ENCODE data around the gene ELFN1. TPM values are rescaled to one million over a fixed set of nuclear protein-coding genes. Genes with fewer than 3 reads are reported as not detected.

ELFN1 gene
- total RNA-seq, 4 donors from 2014 or later = 0.42 to 3.7 (median 1.3) TPM

GRCh38 chr7:1697499-1698125 is 27.5 kb downstream of the ELFN1 start:
- Histone ChIP-seq H3K9me3 (peaks cover 0 to 13% (median 0%) of the 10 kb centered on the region in 3 donors), H3K4me1 (peaks cover 0 to 3% (median 0%) of the 10 kb centered on the region in 3 donors), H3K27me3 (peaks cover 21% of the 10 kb centered on the region), H3K36me3 (no peaks in the 10 kb centered on the region), H3K27ac (no peak overlapping the region), H3K4me3 (no peak overlapping the region)
- no peak for ATAC-seq
- WGBS, 2 donors (ENCODE audit: low coverage in 1 of 2) = 70 to 79% methylated on average over 12 of the region's 18 CpGs
- no peak for TF ChIP-seq POLR2AphosphoS5 (IDR thresholded peaks at IDR 0.05)
- no peak for TF ChIP-seq EP300 (IDR thresholded peaks at IDR 0.05)
- no peak for TF ChIP-seq POLR2A (IDR thresholded peaks at IDR 0.05)
- TF ChIP-seq, protein P1, sequence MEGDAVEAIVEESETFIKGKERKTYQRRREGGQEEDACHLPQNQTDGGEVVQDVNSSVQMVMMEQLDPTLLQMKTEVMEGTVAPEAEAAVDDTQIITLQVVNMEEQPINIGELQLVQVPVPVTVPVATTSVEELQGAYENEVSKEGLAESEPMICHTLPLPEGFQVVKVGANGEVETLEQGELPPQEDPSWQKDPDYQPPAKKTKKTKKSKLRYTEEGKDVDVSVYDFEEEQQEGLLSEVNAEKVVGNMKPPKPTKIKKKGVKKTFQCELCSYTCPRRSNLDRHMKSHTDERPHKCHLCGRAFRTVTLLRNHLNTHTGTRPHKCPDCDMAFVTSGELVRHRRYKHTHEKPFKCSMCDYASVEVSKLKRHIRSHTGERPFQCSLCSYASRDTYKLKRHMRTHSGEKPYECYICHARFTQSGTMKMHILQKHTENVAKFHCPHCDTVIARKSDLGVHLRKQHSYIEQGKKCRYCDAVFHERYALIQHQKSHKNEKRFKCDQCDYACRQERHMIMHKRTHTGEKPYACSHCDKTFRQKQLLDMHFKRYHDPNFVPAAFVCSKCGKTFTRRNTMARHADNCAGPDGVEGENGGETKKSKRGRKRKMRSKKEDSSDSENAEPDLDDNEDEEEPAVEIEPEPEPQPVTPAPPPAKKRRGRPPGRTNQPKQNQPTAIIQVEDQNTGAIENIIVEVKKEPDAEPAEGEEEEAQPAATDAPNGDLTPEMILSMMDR (IDR thresholded peaks at IDR 0.05) = no peak

DNA sequence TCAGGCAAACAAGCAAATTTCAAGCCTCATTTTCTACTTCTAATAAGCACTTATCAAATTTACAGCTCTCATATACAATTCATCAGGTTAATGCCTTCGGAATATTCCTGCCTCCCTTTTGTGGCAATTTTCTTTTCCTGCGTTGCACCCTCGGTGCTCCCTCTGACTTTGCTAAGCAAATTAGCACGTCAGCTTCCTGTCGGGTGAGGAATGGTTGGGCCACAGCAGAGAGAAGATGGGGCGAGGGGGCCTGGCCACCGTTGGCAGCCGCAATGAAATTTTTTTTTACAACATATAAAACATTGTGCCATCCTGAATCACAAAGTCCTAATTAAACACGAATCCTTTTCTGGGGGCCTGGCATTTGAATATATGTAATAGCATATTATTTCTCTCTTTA is 28.1 kb downstream of the ELFN1 start:
- ATAC-seq = no peak
- H3K36me3 ChIP-seq = no peaks in the 10 kb centered on the region
- TF ChIP-seq, protein P1 (IDR thresholded peaks at IDR 0.05) = no peak
- TF ChIP-seq EP300 (IDR thresholded peaks at IDR 0.05) (no peak), POLR2A (IDR thresholded peaks at IDR 0.05) (no peak), POLR2AphosphoS5 (IDR thresholded peaks at IDR 0.05) (no peak)
- H3K27me3 ChIP-seq = peaks cover 15% of the 10 kb centered on the region
- WGBS, 2 donors (ENCODE audit: low coverage in 1 of 2) = 49 to 68% methylated on average over 4 to 6 of the region's 9 CpGs
- H3K4me3 ChIP-seq = no peak overlapping the region
- H3K27ac ChIP-seq = no peak overlapping the region
- peaks cover 0 to 19% (median 0%) of the 10 kb centered on the region in 3 donors for H3K9me3 ChIP-seq
- H3K4me1 ChIP-seq = no peaks in the 10 kb centered on the region

DNA sequence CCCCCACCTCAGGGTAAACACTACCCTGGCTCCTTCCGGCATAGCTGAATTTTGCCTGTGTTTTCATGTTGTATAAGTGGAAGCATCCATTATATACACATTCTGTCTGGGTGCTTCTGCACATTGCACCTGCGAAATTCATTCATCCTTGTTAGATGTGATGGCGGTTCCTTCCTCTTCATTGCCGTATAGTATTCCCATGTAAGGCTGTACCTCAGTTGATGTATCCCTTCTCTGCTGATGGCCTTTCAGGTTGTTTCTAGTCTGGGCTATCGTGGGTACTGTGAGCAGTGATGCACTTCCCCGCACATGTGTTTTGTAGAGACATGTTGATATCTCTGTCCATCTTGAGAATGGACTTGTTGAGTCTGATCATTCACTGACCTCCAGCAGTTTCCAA is 28.9 kb downstream of the ELFN1 start:
- no peaks in the 10 kb centered on the region for H3K36me3 ChIP-seq
- no peak for ATAC-seq
- no peak overlapping the region for H3K27ac ChIP-seq
- H3K4me1 ChIP-seq = no peaks in the 10 kb centered on the region
- WGBS, 2 donors (ENCODE audit: low coverage in 1 of 2) = 92 to 95% methylated on average over 2 to 4 of the region's 6 CpGs
- H3K4me3 ChIP-seq = no peak overlapping the region
- peaks cover 0 to 23% (median 0%) of the 10 kb centered on the region in 3 donors for H3K9me3 ChIP-seq
- no peak for TF ChIP-seq EP300 (IDR thresholded peaks at IDR 0.05)
- no peak for TF ChIP-seq POLR2AphosphoS5 (IDR thresholded peaks at IDR 0.05)
- TF ChIP-seq, protein P1 (IDR thresholded peaks at IDR 0.05) = no peak
- no peak for TF ChIP-seq POLR2A (IDR thresholded peaks at IDR 0.05)
- H3K27me3 ChIP-seq = peaks cover 16% of the 10 kb centered on the region

GRCh38 chr7:1700086-1700485 is 30.0 kb downstream of the ELFN1 start:
- TF ChIP-seq POLR2AphosphoS5 (IDR thresholded peaks at IDR 0.05) = no peak
- TF ChIP-seq, protein P1 (IDR thresholded peaks at IDR 0.05) = no peak
- Histone ChIP-seq H3K27me3 (peaks cover 19% of the 10 kb centered on the region), H3K9me3 (peaks cover 0 to 23% (median 0%) of the 10 kb centered on the region in 3 donors), H3K4me1 (no peaks in the 10 kb centered on the region), H3K4me3 (no peak overlapping the region), H3K27ac (no peak overlapping the region), H3K36me3 (no peaks in the 10 kb centered on the region)
- 71 to 95% methylated on average over 6 to 7 of the region's 11 CpGs for WGBS, 2 donors (ENCODE audit: low coverage in 1 of 2)
- no peak for ATAC-seq

All from gastroesophageal sphincter (tissue), 4 donors.